Measurements from ENCODE around the gene UBR3. TPM values are rescaled to one million over a fixed set of nuclear protein-coding genes. Genes with fewer than 3 reads are reported as not detected.
"Not testable (repeated sequence)": the region's sequence is repeated elsewhere in the genome, so short reads cannot be mapped to it uniquely, and the experiment has no call there.

UBR3 gene
- total RNA-seq, 4 donors from 2014 or later: 87.4 to 101 (median 97.3) TPM

DNA sequence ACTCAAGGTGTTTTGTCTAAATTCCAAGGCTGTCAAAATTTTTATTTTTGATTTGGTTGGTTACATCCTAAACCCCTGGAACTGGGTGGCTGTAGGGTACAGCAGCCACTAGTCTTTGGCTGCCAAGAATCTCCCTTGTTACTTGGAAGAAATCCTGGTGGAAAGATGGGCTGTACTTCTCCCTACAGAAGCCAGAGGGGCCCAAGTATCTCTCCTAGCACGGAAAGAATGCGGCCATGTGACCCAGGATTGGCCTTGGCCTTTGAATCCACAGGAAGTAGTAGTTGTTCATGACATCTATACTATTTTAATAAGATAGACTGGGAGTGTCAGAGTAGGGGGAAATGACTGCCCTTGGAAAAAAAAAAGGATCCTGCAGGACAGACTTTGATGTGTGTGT is 296.3 kb downstream of the UBR3 start:
- WGBS, 2 donors: 29 to 59% methylated on average over 2 of the region's 2 CpGs
- no peak overlapping the region for H3K27ac ChIP-seq
- no peaks in the 10 kb centered on the region for H3K27me3 ChIP-seq
- H3K36me3 ChIP-seq: no peaks in the 10 kb centered on the region
- H3K4me1 ChIP-seq: no peaks in the 10 kb centered on the region
- DNase-seq (ENCODE audit: low spot score in 2 of 2): no peak
- no peaks in the 10 kb centered on the region for H3K9me3 ChIP-seq
- TF ChIP-seq EP300 (IDR thresholded peaks at IDR 0.05) (no peak), CTCF (IDR thresholded peaks at IDR 0.05) (no peak), POLR2A (IDR thresholded peaks at IDR 0.05) (no peak)
- H3K4me3 ChIP-seq: no peak overlapping the region

GRCh38 chr2:170126138-170126728 is 299.0 kb downstream of the UBR3 start:
- DNase-seq (ENCODE audit: low spot score in 2 of 2); H3K4me3 ChIP-seq; H3K27me3 ChIP-seq; H3K9me3 ChIP-seq; H3K36me3 ChIP-seq; H3K27ac ChIP-seq; H3K4me1 ChIP-seq: not testable (repeated sequence)
- 95 to 98% methylated on average over 7 to 8 of the region's 8 CpGs for WGBS, 2 donors

Small RNA genes lying within 50 kb of the gene (small RNA-seq; reads per million reads assigned to genes)
- not detected for gene RNU6-1006P

Other genes with a start within 250 kb of the UBR3 start
- gene PPIG, start 243.1 kb upstream of the UBR3 start, total RNA-seq: 10 to 100 TPM; 26.1 to 53.8 (median 37.1) TPM
- under 1 TPM in 2 of 4 donors, not detected in 2; 0.60 to 0.87 TPM for gene CFAP210, start 133.0 kb upstream of the UBR3 start, total RNA-seq
- 10 to 100 TPM in 1 of 4 donors, 1 to 10 TPM in 3; 7.1 to 17.3 (median 7.6) TPM for gene PHOSPHO2, start 133.0 kb upstream of the UBR3 start, total RNA-seq
- gene KLHL23, start 93.6 kb upstream of the UBR3 start, total RNA-seq: 10 to 100 TPM in 1 of 4 donors, 1 to 10 TPM in 3; 3.9 to 17.2 (median 7.8) TPM
- 10 to 100 TPM; 53.9 to 79.2 (median 63.2) TPM for gene SSB, start 28.6 kb upstream of the UBR3 start, total RNA-seq
- gene METTL5, start 2.5 kb upstream of the UBR3 start, total RNA-seq: 10 to 100 TPM; 41.0 to 83.5 (median 47.2) TPM